C1 segment of cervical spinal cord (tissue), 14 donors: ENCODE data around the gene GMPR2.
A peak's percentile ranks its signal among the peaks of the same experiment; 100 is the strongest.

Experiments used
- DNase-seq, 14 donors: peaks; one replicate each; lab custom pipeline; 2025; lab: John Stamatoyannopoulos, UW

Gene GMPR2

GRCh38 chr14:24232645-24233537, at the start of gene GMPR2:
Gene GMPR2, plus strand, starts transcription at chr14:24232929. Its CDS starts 325 bp downstream, at chr14:24233254.
- DNase-seq = peak in 4 of 14 donors; percentile 84 to 94 (median 93)

- DNase-seq = no peak
Observed at GRCh38 chr14:24183014-24183481, 49.7 kb upstream of the GMPR2 start.

GRCh38 chr14:24184104-24184970, 48.4 kb upstream of the GMPR2 start:
- DNase-seq = no peak

GRCh38 chr14:24185026-24185425, 47.7 kb upstream of the GMPR2 start:
- no peak for DNase-seq

GRCh38 chr14:24185741-24186140, 47.0 kb upstream of the GMPR2 start:
- no peak for DNase-seq

- DNase-seq = no peak
Observed at GRCh38 chr14:24186831-24187538, 45.7 kb upstream of the GMPR2 start.

GRCh38 chr14:24187539-24187915, 45.2 kb upstream of the GMPR2 start:
- no peak for DNase-seq

- peak; percentile 51 to 96 (median 88) for DNase-seq
Observed at GRCh38 chr14:24188251-24189058, 44.3 kb upstream of the GMPR2 start, which contains the start of gene IPO4. Gene IPO4, minus strand, starts transcription at chr14:24188816. Its CDS starts 29 bp downstream, at chr14:24188787.

- no peak for DNase-seq
Observed at GRCh38 chr14:24189059-24189375, 43.7 kb upstream of the GMPR2 start.

GRCh38 chr14:24189460-24189859, 43.3 kb upstream of the GMPR2 start:
- no peak for DNase-seq

GRCh38 chr14:24190416-24190815, 42.3 kb upstream of the GMPR2 start:
- no peak for DNase-seq

GRCh38 chr14:24192933-24193332, 39.8 kb upstream of the GMPR2 start:
- DNase-seq = no peak

GRCh38 chr14:24194186-24194872, 38.4 kb upstream of the GMPR2 start:
- no peak for DNase-seq

GRCh38 chr14:24194873-24195185, 37.9 kb upstream of the GMPR2 start:
- peak in 1 of 14 donors; percentile 43 for DNase-seq

- peak in 13 of 14 donors; percentile 44 to 90 (median 72) for DNase-seq
Observed at GRCh38 chr14:24195186-24196070, 37.3 kb upstream of the GMPR2 start, which contains the start of gene TM9SF1. Gene TM9SF1, minus strand, starts transcription at chr14:24195441. Its CDS starts 422 bp downstream, at chr14:24195019.

GRCh38 chr14:24196071-24197055, 36.4 kb upstream of the GMPR2 start:
- peak in 1 of 14 donors; percentile 32 for DNase-seq

GRCh38 chr14:24197056-24197450, 35.7 kb upstream of the GMPR2 start:
- no peak for DNase-seq
